ENCODE results near the gene LSMEM2.

The LSMEM2 gene

DNA sequence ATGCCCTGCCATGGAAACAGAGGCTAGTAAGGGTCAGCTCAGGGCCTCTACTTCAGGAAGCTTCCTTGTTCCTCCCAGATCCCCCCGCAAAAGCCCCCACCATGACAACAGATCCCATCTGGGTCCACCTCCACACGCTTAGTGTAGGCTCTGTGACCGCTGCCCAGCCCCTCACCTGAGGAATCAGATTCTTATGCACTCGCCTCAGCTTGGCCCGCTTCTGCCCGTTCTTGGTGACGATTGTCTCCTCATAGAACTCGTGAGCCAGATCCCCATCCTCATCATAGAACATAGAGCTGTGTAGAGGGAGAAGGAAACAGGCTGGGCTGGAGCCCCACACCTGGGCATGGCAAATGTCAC, 47.3 kb downstream of the LSMEM2 start:
- no peaks in the 10 kb centered on the region for H3K9me3 Mint-ChIP-seq
- H3K27ac Mint-ChIP-seq: no peak overlapping the region
- no peak for DNase-seq
- H3K4me1 Mint-ChIP-seq: peaks cover 34% of the 10 kb centered on the region
- peak overlapping the region; percentile 94 for H3K4me3 Mint-ChIP-seq
- H3K27me3 Mint-ChIP-seq (ENCODE audit: low read depth, poor library complexity): peaks cover 6% of the 10 kb centered on the region
- H3K36me3 Mint-ChIP-seq (ENCODE audit: low read depth): peaks cover 7% of the 10 kb centered on the region
- TF ChIP-seq, protein P1, sequence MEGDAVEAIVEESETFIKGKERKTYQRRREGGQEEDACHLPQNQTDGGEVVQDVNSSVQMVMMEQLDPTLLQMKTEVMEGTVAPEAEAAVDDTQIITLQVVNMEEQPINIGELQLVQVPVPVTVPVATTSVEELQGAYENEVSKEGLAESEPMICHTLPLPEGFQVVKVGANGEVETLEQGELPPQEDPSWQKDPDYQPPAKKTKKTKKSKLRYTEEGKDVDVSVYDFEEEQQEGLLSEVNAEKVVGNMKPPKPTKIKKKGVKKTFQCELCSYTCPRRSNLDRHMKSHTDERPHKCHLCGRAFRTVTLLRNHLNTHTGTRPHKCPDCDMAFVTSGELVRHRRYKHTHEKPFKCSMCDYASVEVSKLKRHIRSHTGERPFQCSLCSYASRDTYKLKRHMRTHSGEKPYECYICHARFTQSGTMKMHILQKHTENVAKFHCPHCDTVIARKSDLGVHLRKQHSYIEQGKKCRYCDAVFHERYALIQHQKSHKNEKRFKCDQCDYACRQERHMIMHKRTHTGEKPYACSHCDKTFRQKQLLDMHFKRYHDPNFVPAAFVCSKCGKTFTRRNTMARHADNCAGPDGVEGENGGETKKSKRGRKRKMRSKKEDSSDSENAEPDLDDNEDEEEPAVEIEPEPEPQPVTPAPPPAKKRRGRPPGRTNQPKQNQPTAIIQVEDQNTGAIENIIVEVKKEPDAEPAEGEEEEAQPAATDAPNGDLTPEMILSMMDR (IDR thresholded peaks at IDR 0.05): no peak

DNA sequence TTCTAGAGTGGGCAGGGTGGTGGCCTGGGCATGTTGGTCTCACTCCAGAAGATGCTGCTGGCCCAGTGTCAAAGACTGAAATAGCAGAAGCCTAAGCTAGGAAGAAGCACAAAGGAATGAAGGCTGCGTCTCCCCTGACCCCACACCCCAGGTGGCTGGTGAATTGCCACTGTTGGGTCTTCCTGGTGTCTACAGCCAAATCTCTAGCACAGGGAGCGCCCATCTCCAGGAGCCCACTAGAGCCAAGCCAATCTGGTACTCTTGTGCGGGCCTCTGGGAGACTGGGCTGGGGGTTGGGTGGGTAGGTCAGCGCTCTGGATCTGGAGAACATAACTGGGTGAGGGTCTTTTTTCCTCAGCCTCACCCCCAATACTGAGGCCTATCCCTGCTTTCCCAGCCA, 48.2 kb downstream of the LSMEM2 start:
- Mint-ChIP-seq H3K27ac (no peak overlapping the region), H3K4me1 (peaks cover 34% of the 10 kb centered on the region), H3K4me3 (peak overlapping the region; percentile 94), H3K9me3 (no peaks in the 10 kb centered on the region), H3K36me3 (ENCODE audit: low read depth) (peaks cover 7% of the 10 kb centered on the region), H3K27me3 (ENCODE audit: low read depth, poor library complexity) (peaks cover 6% of the 10 kb centered on the region)
- no peak for DNase-seq
- TF ChIP-seq, protein P1 (IDR thresholded peaks at IDR 0.05): no peak

DNA sequence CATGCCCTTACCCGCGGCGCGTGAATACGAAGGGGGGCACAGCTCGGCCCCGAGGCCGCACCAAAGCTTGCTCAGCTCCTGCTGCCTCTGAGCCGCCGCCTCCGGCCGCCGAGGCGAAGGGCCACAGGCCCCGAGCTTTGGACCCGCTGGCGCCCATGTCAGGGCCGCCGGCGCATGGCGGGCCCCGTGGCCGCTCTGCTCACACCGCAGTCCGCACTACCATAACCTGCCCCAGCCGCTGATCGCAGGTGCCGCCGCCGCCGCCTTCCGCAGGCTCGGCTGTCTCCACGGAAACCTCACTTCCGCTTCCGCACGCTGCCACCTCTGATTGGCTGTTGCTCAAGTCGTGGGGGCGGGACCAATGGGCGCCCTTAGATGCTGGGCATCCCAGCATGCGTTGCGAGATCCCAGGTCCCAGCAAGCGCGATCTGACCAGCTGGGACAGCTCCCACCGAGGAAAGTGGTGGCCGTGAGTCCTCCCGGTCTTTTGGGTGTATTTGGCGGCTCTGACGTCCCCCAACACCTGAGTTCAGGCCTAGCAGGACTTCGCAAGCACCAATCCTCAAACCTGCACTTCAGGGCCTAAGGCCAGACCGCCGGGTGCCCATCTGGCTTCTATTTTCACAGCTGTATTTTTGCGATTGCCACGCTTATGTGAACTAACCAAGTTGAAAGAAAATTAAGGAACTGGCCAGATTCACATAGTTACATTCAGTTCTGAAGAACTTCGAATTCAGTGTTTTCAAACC, 49.2 kb downstream of the LSMEM2 start, which contains the start of gene TUSC2:
Gene TUSC2 (minus strand): TSS at position 281 of the 749 bp plus-strand sequence. CDS start 124 bp downstream, at position 157.
- Mint-ChIP-seq H3K27me3 (ENCODE audit: low read depth, poor library complexity) (peaks cover 5% of the 10 kb centered on the region), H3K4me1 (peaks cover 28% of the 10 kb centered on the region), H3K9me3 (no peaks in the 10 kb centered on the region), H3K4me3 (peak within 1 kb of the TSS; percentile 94), H3K36me3 (ENCODE audit: low read depth) (peaks cover 7% of the 10 kb centered on the region), H3K27ac (peak within 1 kb of the TSS; percentile 82)
- peak; percentile 96 for DNase-seq
- TF ChIP-seq, protein P1 (IDR thresholded peaks at IDR 0.05): no peak

DNA sequence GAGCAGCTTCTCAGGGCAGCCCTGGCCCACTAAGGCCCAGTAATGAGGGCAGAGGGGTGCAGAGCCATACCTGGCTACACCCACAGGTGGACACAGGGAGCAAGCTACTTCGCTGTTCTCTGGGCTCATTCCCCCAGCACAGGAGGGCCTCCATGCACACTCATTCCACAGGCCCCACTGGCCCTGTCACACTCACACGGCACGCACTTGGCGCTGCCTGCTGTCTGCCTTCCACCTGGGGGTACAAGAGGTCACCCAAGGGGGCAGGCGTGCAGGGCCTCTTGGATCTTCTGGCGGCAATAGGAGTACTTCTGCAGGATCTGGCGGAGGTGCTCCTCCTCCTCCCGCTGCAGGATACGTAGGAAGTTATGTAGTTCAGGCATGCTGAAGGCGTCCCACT, 51.4 kb downstream of the LSMEM2 start:
- Mint-ChIP-seq H3K4me1 (peaks cover 34% of the 10 kb centered on the region), H3K27me3 (ENCODE audit: low read depth, poor library complexity) (no peaks in the 10 kb centered on the region), H3K27ac (peak overlapping the region; percentile 25), H3K9me3 (no peaks in the 10 kb centered on the region), H3K4me3 (no peak overlapping the region), H3K36me3 (ENCODE audit: low read depth) (peaks cover 7% of the 10 kb centered on the region)
- DNase-seq: no peak
- TF ChIP-seq, protein P1 (IDR thresholded peaks at IDR 0.05): no peak

DNA sequence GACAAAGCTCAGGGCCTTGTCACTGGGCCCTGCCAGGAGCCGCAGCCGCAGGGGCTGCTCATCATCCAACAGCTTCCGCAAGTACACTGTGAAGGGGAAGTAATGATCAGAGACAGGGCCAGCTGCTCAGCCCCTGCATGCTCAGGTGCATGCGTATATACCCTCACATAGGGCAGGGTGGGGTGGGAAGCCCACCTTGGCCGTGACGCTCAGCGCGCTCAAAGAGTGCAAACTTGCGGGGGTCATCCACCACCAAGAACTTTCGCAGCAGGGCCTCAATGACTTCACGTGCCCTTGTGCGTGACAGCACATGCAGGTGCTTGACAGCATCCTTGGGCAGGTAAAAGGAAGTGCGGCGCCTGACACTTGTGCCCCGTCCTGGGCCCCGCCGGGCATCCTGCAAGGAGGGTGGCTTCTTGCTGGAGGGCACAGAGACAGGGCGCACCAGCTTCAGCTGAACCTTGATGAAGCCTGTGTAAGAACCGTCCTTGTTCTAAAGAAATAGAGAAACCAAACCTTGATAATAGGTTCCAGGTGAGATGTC, 52.5 kb downstream of the LSMEM2 start:
- Mint-ChIP-seq H3K27me3 (ENCODE audit: low read depth, poor library complexity) (no peaks in the 10 kb centered on the region), H3K4me1 (peaks cover 45% of the 10 kb centered on the region), H3K9me3 (no peaks in the 10 kb centered on the region), H3K4me3 (no peak overlapping the region), H3K36me3 (ENCODE audit: low read depth) (peaks cover 7% of the 10 kb centered on the region), H3K27ac (no peak overlapping the region)
- DNase-seq: no peak
- TF ChIP-seq, protein P1 (IDR thresholded peaks at IDR 0.05): no peak
